GM18499 (cell line): ENCODE measurements around the gene WWOX.
"Not testable (repeated sequence)": the region's sequence is repeated elsewhere in the genome, so short reads cannot be mapped to it uniquely, and the experiment has no call there.

Experiments used
- ATAC-seq: cut with Tn5 transposase; IDR thresholded peaks from one replicate; pipeline ENCODE4 v1.9.1; 2021; ENCODE audit warnings: moderate number of reproducible peaks; ENCODE audit not compliant: insufficient read depth, unreplicated experiment

The WWOX gene

DNA sequence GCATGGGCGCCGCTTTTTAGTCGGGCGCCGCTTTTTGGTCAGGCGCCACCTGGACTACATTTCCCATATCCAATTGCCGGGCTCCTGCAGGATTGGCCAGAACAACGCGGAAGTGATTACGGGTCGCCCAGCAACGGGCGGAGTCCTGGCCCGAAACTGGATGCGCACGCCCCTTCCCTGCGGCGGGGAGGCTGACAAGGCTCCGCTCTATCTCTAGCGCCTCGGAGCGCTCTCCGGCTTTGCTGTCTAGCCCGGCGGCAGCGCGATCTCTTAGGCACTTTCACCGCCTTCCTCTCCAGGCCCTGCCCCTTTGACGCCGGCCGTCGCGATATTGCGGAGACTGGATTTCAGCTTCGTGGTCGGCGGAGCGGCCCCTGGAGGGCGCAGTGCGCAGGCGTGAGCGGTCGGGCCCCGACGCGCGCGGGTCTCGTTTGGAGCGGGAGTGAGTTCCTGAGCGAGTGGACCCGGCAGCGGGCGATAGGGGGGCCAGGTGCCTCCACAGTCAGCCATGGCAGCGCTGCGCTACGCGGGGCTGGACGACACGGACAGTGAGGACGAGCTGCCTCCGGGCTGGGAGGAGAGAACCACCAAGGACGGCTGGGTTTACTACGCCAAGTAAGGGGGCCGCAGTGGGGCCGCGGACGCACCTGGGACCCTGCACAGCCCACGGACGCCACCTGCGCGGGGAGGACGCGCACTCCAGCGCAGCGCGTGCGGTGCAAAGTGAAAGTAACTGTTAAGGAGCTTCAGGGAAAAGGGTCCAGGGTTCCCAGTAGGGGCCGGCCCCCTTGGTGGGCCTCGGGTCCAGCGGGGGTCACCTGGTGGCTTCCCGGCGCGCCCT, at the start of gene WWOX:
Gene WWOX (plus strand): TSS at position 384 of the 841 bp plus-strand sequence.
- peak; percentile 89 for ATAC-seq

- ATAC-seq: no peak
Observed at GRCh38 chr16:78050734-78051400, 48.6 kb upstream of the WWOX start.

DNA sequence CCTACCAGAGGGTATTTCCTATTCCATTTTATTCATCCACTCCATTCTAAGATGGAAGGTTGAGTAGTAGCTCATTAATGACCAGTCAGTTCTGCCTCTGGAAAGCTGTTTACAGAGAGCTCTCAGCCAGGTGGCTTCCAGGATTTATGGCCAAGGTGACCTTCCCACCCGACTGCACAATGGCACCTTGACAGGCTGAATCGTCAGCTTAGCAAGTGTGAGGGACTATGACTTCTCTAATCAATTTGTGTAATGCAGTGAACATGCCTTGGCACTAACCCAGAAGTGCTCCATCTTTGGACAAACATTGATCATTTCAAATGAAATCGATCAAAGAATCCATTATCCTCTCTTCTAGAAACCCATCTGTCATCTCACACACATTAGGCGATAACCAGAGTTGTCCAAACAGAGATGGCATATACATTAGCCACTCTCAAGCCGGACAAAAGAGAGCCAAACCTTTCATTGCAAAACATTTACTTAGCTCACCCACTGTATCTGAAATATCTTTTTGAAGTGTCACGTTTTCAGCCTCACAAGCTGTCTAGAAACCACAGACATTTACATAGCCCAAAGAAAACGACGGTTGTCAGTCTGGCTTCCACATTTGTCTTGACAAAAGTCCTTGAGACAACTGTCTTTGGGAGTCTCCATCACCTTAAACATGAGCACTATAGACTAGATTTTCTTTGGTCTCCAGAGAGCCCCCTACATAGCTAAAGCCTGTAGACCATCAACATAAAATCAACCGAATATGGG, 41.5 kb upstream of the WWOX start:
- no peak for ATAC-seq

DNA sequence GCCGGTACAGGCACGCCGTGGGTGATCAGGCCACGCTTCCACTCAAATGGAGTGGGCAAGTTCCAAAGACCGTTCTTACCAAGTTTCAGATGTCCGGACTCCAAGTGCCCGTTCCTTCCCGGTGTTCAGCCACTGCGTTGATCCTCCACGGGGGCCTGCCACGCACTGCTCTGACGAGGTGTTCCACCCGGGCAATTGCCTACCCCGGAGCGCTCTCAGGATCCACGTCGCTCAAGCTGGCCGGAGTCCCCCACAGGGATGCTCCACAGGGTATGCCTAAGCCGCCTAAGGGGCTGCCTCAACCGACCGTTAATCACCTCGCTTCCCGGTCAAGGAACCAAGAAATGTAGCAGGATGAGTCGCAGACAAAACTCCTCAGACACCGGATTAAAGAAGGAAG, 39.6 kb upstream of the WWOX start:
- ATAC-seq: not testable (repeated sequence)

DNA sequence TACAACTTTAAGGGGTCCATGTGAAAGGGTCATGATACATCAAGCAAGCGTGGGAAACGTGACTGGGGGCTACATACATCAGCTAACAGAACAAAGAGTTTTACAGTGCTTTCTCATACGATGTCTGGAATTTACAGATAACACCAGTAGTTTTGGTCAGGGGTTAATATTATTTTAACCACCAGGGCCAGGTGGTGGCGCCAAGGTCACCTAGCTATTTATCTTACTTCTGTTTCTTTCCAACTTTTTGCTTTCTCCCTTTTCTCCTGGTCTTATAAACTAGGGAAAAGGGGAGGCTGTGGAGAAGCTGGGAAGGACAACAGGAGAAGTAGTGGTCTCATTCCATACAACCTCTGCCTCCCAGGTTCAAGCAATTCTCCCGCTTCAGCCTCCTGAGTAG, 39.2 kb upstream of the WWOX start:
- no peak for ATAC-seq

GRCh38 chr16:78060809-78061208, 38.6 kb upstream of the WWOX start:
- no peak for ATAC-seq

DNA sequence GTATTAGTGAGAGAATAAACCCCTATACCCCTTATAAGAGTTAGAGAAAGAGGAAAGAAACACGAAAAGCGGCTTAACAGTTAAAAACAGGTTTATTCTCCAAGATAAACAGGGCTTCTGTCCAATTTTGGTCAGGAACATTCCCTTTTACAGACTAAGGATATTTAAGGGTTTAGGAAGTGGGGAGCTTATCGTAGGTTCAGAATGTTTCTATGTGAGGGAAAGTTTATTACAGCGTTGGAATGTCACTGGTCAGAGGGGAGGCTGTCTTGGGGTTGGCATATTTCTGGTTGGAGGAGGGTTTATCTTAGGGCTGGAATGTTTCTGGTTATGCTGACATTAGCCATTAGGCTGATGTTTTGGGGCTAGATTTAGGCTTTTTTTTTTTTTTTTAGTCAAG, 34.1 kb upstream of the WWOX start:
- ATAC-seq: no peak

GRCh38 chr16:78069913-78070312, 29.5 kb upstream of the WWOX start:
- ATAC-seq: no peak

GRCh38 chr16:78072275-78072674, 27.2 kb upstream of the WWOX start:
- no peak for ATAC-seq

GRCh38 chr16:78075800-78076199, 23.7 kb upstream of the WWOX start:
- ATAC-seq: no peak

- ATAC-seq: no peak
Observed at GRCh38 chr16:78081341-78081740, 18.1 kb upstream of the WWOX start.

DNA sequence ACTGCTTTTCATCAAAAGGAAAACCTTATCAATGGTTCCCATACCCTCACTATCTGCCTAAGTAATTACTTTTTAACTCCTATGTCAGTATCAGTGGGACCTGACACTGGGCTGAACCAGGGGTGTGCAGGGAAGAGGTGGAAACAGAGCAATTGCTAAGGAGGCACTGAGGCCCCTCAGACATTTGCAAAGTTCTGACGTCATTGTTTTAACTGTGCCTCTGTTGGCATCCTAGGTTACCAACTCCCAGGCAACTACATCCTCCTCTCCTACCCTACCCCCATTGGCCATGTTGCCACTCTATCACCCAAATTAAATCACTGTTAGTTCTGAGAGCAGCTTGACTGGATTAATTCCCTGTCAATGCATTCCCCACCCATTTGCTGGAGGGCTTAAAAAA, 8.0 kb upstream of the WWOX start:
- no peak for ATAC-seq

- no peak for ATAC-seq
Observed at GRCh38 chr16:78092758-78093157, 6.7 kb upstream of the WWOX start.

DNA sequence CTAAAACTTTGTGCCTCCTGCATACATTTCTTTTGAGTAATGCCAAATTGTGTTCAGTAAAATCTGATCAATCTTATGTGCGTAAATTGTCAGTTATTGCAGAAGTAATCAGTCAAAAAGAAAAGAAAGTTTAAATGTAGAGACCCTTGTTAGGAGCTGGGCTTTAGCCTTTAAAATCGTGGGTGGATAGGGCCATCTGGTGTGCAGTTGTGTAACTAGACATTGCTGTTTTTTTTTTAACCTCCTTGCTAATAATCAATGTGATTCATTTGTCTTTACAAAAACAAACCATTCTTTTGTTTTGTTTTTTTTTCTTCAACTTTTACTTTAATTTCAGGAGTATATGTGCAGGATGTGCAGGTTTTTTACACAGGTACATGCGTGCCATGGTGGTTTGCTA, 5.3 kb upstream of the WWOX start:
- no peak for ATAC-seq

DNA sequence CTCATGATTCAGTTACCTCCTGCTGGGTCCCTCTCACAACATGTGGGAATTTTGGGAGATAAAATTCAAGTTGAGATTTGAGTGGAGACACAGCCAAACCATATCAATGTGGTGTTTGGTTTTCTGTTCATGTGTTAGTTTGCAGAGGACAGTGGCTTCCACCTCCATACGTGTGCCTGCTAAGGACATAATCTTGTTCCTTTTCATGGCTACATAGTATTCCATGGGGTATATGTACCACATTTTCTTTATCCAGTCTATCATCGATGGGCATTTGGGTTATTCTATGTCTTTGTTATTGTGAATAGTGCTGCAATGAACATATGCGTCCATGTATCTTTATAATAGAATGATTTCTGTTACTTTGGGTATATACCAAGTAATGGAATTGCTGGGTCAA, 4.5 kb upstream of the WWOX start:
- no peak for ATAC-seq

- ATAC-seq: no peak
Observed at GRCh38 chr16:78096386-78096785, 3.1 kb upstream of the WWOX start.

- ATAC-seq: no peak
Observed at GRCh38 chr16:78097548-78097947, 1.9 kb upstream of the WWOX start.

DNA sequence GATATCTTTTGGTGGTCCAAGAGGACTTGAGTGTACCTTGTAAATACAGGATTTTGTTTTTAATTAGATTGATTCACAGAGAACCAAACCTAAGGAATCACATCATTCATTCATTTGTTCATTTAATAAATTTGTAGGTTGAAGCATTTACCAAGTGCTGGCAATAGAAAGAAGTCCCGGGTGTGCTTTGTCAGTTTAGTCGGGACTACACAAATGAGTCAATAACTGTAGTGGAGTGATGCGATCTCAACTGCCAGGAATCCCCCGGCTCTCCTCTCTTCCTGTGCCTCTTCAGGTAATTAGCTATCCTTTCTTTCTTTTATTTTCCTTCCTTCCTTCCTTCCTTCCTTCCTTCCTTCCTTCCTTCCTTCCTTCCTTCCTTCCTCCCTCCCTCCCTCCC, 1.4 kb upstream of the WWOX start:
- no peak for ATAC-seq

DNA sequence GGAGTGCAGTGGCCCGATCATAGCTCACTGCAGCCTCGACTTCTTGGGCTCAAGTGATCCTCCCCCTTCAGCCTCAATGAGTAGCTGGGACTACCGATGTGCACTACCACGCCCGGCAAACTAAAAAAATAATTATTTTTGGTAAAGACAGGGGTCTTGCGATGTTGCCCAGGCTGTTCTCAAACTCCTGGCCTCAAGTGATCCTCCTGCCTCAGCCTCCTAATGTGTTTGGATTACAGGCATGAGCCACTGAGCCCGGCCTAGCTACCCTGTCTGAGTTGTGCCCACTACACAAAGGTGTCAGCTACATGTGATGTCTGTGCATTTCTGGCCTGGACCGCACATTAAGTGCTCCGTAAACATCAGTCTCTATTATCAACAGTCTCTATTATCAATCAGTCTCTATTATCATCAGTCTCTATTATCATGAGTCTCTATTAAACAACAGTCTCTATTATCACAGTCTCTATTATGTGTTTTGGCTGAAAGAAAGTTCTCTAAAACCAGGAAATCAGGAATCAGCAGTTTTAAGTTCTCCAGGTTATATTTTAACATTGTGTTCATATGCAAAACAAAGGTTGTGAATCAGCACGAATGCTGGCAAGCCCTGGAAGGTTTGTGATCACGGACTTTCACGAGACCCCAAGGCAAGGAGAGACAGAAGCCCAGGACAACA, 721 bp upstream of the WWOX start:
- ATAC-seq: no peak

- ATAC-seq: peak; percentile 14
Observed at GRCh38 chr16:78100112-78100467, 636 bp downstream of the WWOX start.
